Activated CD8-positive, alpha-beta memory T cell treated with anti-CD3 and anti-CD28 coated beads, Interleukin-2, amount 10 ng/mL, durations not matched to agents 7 days and 5 days (primary cell): ENCODE measurements around the gene MTUS2. TPM values are rescaled to one million over a fixed set of nuclear protein-coding genes. Genes with fewer than 3 reads are reported as not detected.

Experiments used
- ATAC-seq: fragments of 150-1000 bp; cut with Tn5 transposase; one replicate; pipeline ENCODE4 v1.10.0; 2021; ENCODE audit warnings: moderate library complexity
- CTCF ChIA-PET: fragments of 350-600 bp; sonication (Branson Sonifier 250); formaldehyde crosslinking; loops from one replicate; lab custom pipeline; 2021; ENCODE audit warnings: antibody characterized with exemption; lab: Charles Lee
- DNase-seq: peaks from one replicate; pipeline ENCODE4 v3.0.0-alpha.2; 2020
- H3K27ac Mint-ChIP-seq: one replicate; pipeline ENCODE4 v1.8.0; 2021; ENCODE audit warnings: mild to moderate bottlenecking, mixed read lengths
- H3K27me3 Mint-ChIP-seq: one replicate; pipeline ENCODE4 v1.8.0; 2021; ENCODE audit warnings: mixed read lengths
- H3K36me3 Mint-ChIP-seq: one replicate; pipeline ENCODE4 v1.8.0; 2021; ENCODE audit warnings: mild to moderate bottlenecking, mixed read lengths
- H3K4me1 Mint-ChIP-seq: one replicate; pipeline ENCODE4 v1.8.0; 2021; ENCODE audit warnings: mixed read lengths
- H3K4me3 Mint-ChIP-seq: one replicate; pipeline ENCODE4 v1.8.0; 2021; ENCODE audit warnings: mild to moderate bottlenecking, moderate library complexity, mixed read lengths
- H3K9me3 Mint-ChIP-seq: one replicate; pipeline ENCODE4 v1.8.0; 2022; ENCODE audit warnings: low read depth, mixed read lengths
- total RNA-seq, 2 experiments: library from RNA; stranded (reverse); gene quantifications; one replicate each; pipeline ENCODE4 v1.2.3, GENCODE V29; 2021

Gene MTUS2
- total RNA-seq, 2 experiments from 2014 or later, result not detected

- H3K9me3 Mint-ChIP-seq, result peaks cover 6% of the 10 kb centered on the region
- H3K27ac Mint-ChIP-seq, result no peak overlapping the region
- no peak overlapping the region for H3K4me3 Mint-ChIP-seq
- H3K36me3 Mint-ChIP-seq, result no peaks in the 10 kb centered on the region
- CTCF ChIA-PET, result no interaction called here
- DNase-seq (no peak), ATAC-seq (no peak)
- no peaks in the 10 kb centered on the region for H3K4me1 Mint-ChIP-seq
- no peaks in the 10 kb centered on the region for H3K27me3 Mint-ChIP-seq
Observed at GRCh38 chr13:29161676-29162075, 341.5 kb downstream of the MTUS2 start.

GRCh38 chr13:29162638-29163235, 342.6 kb downstream of the MTUS2 start:
- no peaks in the 10 kb centered on the region for H3K4me1 Mint-ChIP-seq
- H3K4me3 Mint-ChIP-seq, result no peak overlapping the region
- CTCF ChIA-PET, result no interaction called here
- ATAC-seq, result no peak
- H3K36me3 Mint-ChIP-seq, result no peaks in the 10 kb centered on the region
- no peak overlapping the region for H3K27ac Mint-ChIP-seq
- DNase-seq, result no peak
- H3K27me3 Mint-ChIP-seq, result no peaks in the 10 kb centered on the region
- peaks cover 6% of the 10 kb centered on the region for H3K9me3 Mint-ChIP-seq

GRCh38 chr13:29164116-29164515, 344.0 kb downstream of the MTUS2 start:
- Mint-ChIP-seq H3K4me1 (no peaks in the 10 kb centered on the region), H3K36me3 (no peaks in the 10 kb centered on the region), H3K27me3 (no peaks in the 10 kb centered on the region), H3K9me3 (peaks cover 6% of the 10 kb centered on the region), H3K4me3 (no peak overlapping the region), H3K27ac (no peak overlapping the region)
- CTCF ChIA-PET, result no interaction called here
- DNase-seq (no peak), ATAC-seq (no peak)

- no peak for DNase-seq
- Mint-ChIP-seq H3K9me3 (peaks cover 6% of the 10 kb centered on the region), H3K36me3 (no peaks in the 10 kb centered on the region), H3K27me3 (no peaks in the 10 kb centered on the region), H3K4me1 (no peaks in the 10 kb centered on the region), H3K4me3 (no peak overlapping the region), H3K27ac (no peak overlapping the region)
- ATAC-seq, result no peak
- CTCF ChIA-PET, result no interaction called here
Observed at GRCh38 chr13:29165216-29165615, 345.1 kb downstream of the MTUS2 start.

- CTCF ChIA-PET, result no interaction called here
- ATAC-seq, result no peak
Observed at GRCh38 chr13:29165840-29166239, 345.7 kb downstream of the MTUS2 start.

GRCh38 chr13:29170436-29171082, 350.4 kb downstream of the MTUS2 start:
- CTCF ChIA-PET, result no interaction called here
- no peaks in the 10 kb centered on the region for H3K9me3 Mint-ChIP-seq
- ATAC-seq (no peak), DNase-seq (no peak)
- no peaks in the 10 kb centered on the region for H3K36me3 Mint-ChIP-seq
- no peak overlapping the region for H3K27ac Mint-ChIP-seq
- H3K4me3 Mint-ChIP-seq, result no peak overlapping the region
- no peaks in the 10 kb centered on the region for H3K27me3 Mint-ChIP-seq
- no peaks in the 10 kb centered on the region for H3K4me1 Mint-ChIP-seq

More at GRCh38 chr13:29165840-29166239, 345.7 kb downstream of the MTUS2 start:
- no peak overlapping the region for H3K27ac Mint-ChIP-seq
- no peaks in the 10 kb centered on the region for H3K27me3 Mint-ChIP-seq
- H3K4me1 Mint-ChIP-seq, result no peaks in the 10 kb centered on the region
- H3K4me3 Mint-ChIP-seq, result no peak overlapping the region
- no peaks in the 10 kb centered on the region for H3K36me3 Mint-ChIP-seq
- no peak for DNase-seq
- peaks cover 6% of the 10 kb centered on the region for H3K9me3 Mint-ChIP-seq

- ATAC-seq (no peak), DNase-seq (no peak)
- CTCF ChIA-PET, result no interaction called here
- no peaks in the 10 kb centered on the region for H3K4me1 Mint-ChIP-seq
- no peak overlapping the region for H3K4me3 Mint-ChIP-seq
- H3K27me3 Mint-ChIP-seq, result no peaks in the 10 kb centered on the region
- no peaks in the 10 kb centered on the region for H3K36me3 Mint-ChIP-seq
- no peaks in the 10 kb centered on the region for H3K9me3 Mint-ChIP-seq
- no peak overlapping the region for H3K27ac Mint-ChIP-seq
Observed at GRCh38 chr13:29171244-29171643, 351.1 kb downstream of the MTUS2 start.

GRCh38 chr13:29174093-29174492, 354.0 kb downstream of the MTUS2 start:
- Mint-ChIP-seq H3K27ac (no peak overlapping the region), H3K4me1 (no peaks in the 10 kb centered on the region), H3K4me3 (no peak overlapping the region), H3K36me3 (no peaks in the 10 kb centered on the region), H3K9me3 (no peaks in the 10 kb centered on the region), H3K27me3 (no peaks in the 10 kb centered on the region)
- ATAC-seq, result no peak
- CTCF ChIA-PET, result no interaction called here
- no peak for DNase-seq

- CTCF ChIA-PET, result no interaction called here
- no peak for DNase-seq
- no peaks in the 10 kb centered on the region for H3K9me3 Mint-ChIP-seq
Observed at GRCh38 chr13:29175250-29175873, 355.2 kb downstream of the MTUS2 start.

GRCh38 chr13:29180055-29180454, 359.9 kb downstream of the MTUS2 start:
- H3K4me1 Mint-ChIP-seq, result no peaks in the 10 kb centered on the region
- no peaks in the 10 kb centered on the region for H3K27me3 Mint-ChIP-seq
- no peaks in the 10 kb centered on the region for H3K36me3 Mint-ChIP-seq
- peaks cover 6% of the 10 kb centered on the region for H3K9me3 Mint-ChIP-seq
- no peak overlapping the region for H3K27ac Mint-ChIP-seq
- DNase-seq (no peak), ATAC-seq (no peak)
- no peak overlapping the region for H3K4me3 Mint-ChIP-seq
- CTCF ChIA-PET, result no interaction called here

More at GRCh38 chr13:29175250-29175873, 355.2 kb downstream of the MTUS2 start:
- Mint-ChIP-seq H3K27me3 (no peaks in the 10 kb centered on the region), H3K4me3 (no peak overlapping the region), H3K36me3 (no peaks in the 10 kb centered on the region), H3K27ac (no peak overlapping the region), H3K4me1 (no peaks in the 10 kb centered on the region)
- ATAC-seq, result no peak

- Mint-ChIP-seq H3K27ac (no peak overlapping the region), H3K27me3 (no peaks in the 10 kb centered on the region), H3K4me3 (no peak overlapping the region), H3K4me1 (no peaks in the 10 kb centered on the region), H3K9me3 (peaks cover 11% of the 10 kb centered on the region), H3K36me3 (no peaks in the 10 kb centered on the region)
- CTCF ChIA-PET, result no interaction called here
- no peak for DNase-seq
- no peak for ATAC-seq
Observed at GRCh38 chr13:29182216-29182615, 362.1 kb downstream of the MTUS2 start.

GRCh38 chr13:29185926-29186325, 365.8 kb downstream of the MTUS2 start:
- Mint-ChIP-seq H3K4me3 (no peak overlapping the region), H3K36me3 (no peaks in the 10 kb centered on the region), H3K9me3 (peaks cover 11% of the 10 kb centered on the region), H3K4me1 (no peaks in the 10 kb centered on the region), H3K27me3 (no peaks in the 10 kb centered on the region), H3K27ac (no peak overlapping the region)
- ATAC-seq (no peak), DNase-seq (no peak)
- CTCF ChIA-PET, result no interaction called here

- no peaks in the 10 kb centered on the region for H3K4me1 Mint-ChIP-seq
- no peak for DNase-seq
- ATAC-seq, result no peak
- H3K4me3 Mint-ChIP-seq, result no peak overlapping the region
- peaks cover 10% of the 10 kb centered on the region for H3K9me3 Mint-ChIP-seq
- no peaks in the 10 kb centered on the region for H3K27me3 Mint-ChIP-seq
- no peaks in the 10 kb centered on the region for H3K36me3 Mint-ChIP-seq
- H3K27ac Mint-ChIP-seq, result no peak overlapping the region
- CTCF ChIA-PET, result no interaction called here
Observed at GRCh38 chr13:29187584-29187983, 367.4 kb downstream of the MTUS2 start.

GRCh38 chr13:29190298-29190697, 370.2 kb downstream of the MTUS2 start:
- CTCF ChIA-PET, result no interaction called here
- ATAC-seq (no peak), DNase-seq (no peak)
- no peak overlapping the region for H3K27ac Mint-ChIP-seq
- no peaks in the 10 kb centered on the region for H3K4me1 Mint-ChIP-seq
- no peaks in the 10 kb centered on the region for H3K27me3 Mint-ChIP-seq
- H3K9me3 Mint-ChIP-seq, result peaks cover 10% of the 10 kb centered on the region
- no peaks in the 10 kb centered on the region for H3K36me3 Mint-ChIP-seq
- no peak overlapping the region for H3K4me3 Mint-ChIP-seq
